SK-N-SH (cell line): ENCODE measurements around the gene GABRA5. TPM values are rescaled to one million over a fixed set of nuclear protein-coding genes. Genes with fewer than 3 reads are reported as not detected.

Experiments
- CTCF ChIA-PET: fragments of 300-600, 350-600 bp; formaldehyde crosslinking; extraction: SDS; loops from one replicate; lab custom pipeline; 2021; lab: Yijun Ruan, JAX
- POLR2A ChIA-PET: fragments of 350-600 bp; sonication (Branson Sonifier 250); formaldehyde crosslinking; extraction: SDS; loops from one replicate; lab custom pipeline; 2020; ENCODE audit warnings: antibody characterized with exemption, inconsistent platforms; lab: Yijun Ruan, JAX
- DNase-seq: peaks from one replicate; pipeline ENCODE4 v3.0.0; 2012
- H2AFZ ChIP-seq: fragments of 200-600 bp; sonication (generic); 2 replicates; pipeline ENCODE4 v1.8.1; 2016; ENCODE audit warnings: antibody characterized with exemption, mild to moderate bottlenecking, low read depth
- H3F3A ChIP-seq: fragments of 200-600 bp; sonication (generic); replicated peaks from 2 replicates; pipeline ENCODE3; 2016; ENCODE audit warnings: antibody characterized with exemption, mild to moderate bottlenecking; ENCODE audit not compliant: insufficient read depth
- H3K27ac ChIP-seq, 2 experiments: fragments of 200-500 bp in 1 of 2; fragments of 200-600 bp in 1 of 2; sonication (Bioruptor generic) in 1 of 2; sonication (generic), shearing (Covaris generic) in 1 of 2; 2 replicates each; pipeline versions ENCODE4 v1.5.1 to v1.6.1; 2014 to 2016; ENCODE audit warnings: low read depth in 2 of 2, inconsistent platforms in 1 of 2, low read length in 1 of 2, mild to moderate bottlenecking in 1 of 2, mixed read lengths in 1 of 2
- H3K27me3 ChIP-seq: fragments of 200-600 bp; sonication (generic), shearing (Covaris generic); 2 replicates; pipeline ENCODE4 v1.6.1; 2016; ENCODE audit warnings: mixed run types; ENCODE audit not compliant: insufficient read depth
- H3K36me3 ChIP-seq, 2 experiments: fragments of 200-500 bp in 1 of 2; fragments of 200-600 bp in 1 of 2; sonication (Bioruptor generic) in 1 of 2; sonication (generic) in 1 of 2; replicated peaks in 1 of 2; 2 replicates each; pipeline versions ENCODE3 to v1.5.1; 2014 to 2016; ENCODE audit warnings: low read length in 1 of 2, mild to moderate bottlenecking in 1 of 2; ENCODE audit not compliant: insufficient read depth in 2 of 2, control insufficient read depth in 1 of 2
- H3K4me1 ChIP-seq, 2 experiments: fragments of 200-500 bp in 1 of 2; fragments of 200-600 bp in 1 of 2; sonication (Bioruptor generic) in 1 of 2; sonication (generic), shearing (Covaris generic) in 1 of 2; 2 replicates each; pipeline versions ENCODE4 v1.5.1 to v1.6.1; 2014 to 2016; ENCODE audit warnings: low read depth in 1 of 2, low read length in 1 of 2, mixed run types in 1 of 2; ENCODE audit not compliant: insufficient read depth in 2 of 2, control insufficient read depth in 1 of 2
- H3K4me2 ChIP-seq: fragments of 200-600 bp; sonication (generic), shearing (Covaris generic); 2 replicates; pipeline ENCODE4 v1.6.1; 2017; ENCODE audit warnings: mixed run types
- H3K4me3 ChIP-seq, 2 experiments: fragments of 200-500 bp in 1 of 2; fragments of 200-600 bp in 1 of 2; sonication (Bioruptor generic) in 1 of 2; sonication (generic), shearing (Covaris generic) in 1 of 2; 2 replicates each; pipeline versions ENCODE4 v1.5.1 to v1.8.1; 2014 to 2016; ENCODE audit warnings: low read depth in 2 of 2, inconsistent platforms in 1 of 2, low read length in 1 of 2, mild to moderate bottlenecking in 1 of 2, mixed read lengths in 1 of 2, moderate library complexity in 1 of 2
- H3K79me2 ChIP-seq: fragments of 200-600 bp; sonication (generic); 2 replicates; pipeline ENCODE4 v1.8.1; 2017; ENCODE audit warnings: mild to moderate bottlenecking; ENCODE audit not compliant: insufficient read depth
- H3K9ac ChIP-seq: fragments of 200-600 bp; sonication (generic); 2 replicates; pipeline ENCODE4 v1.6.1; 2017; ENCODE audit warnings: mixed run types
- H3K9me2 ChIP-seq: fragments of 200-600 bp; sonication (generic); 2 replicates; pipeline ENCODE4 v1.6.1; 2017; ENCODE audit warnings: mixed run types
- H3K9me3 ChIP-seq: fragments of 200-600 bp; sonication (generic); 2 replicates; pipeline ENCODE4 v1.6.1; 2017; ENCODE audit warnings: mixed run types, mild to moderate bottlenecking, moderate library complexity
- H4K20me1 ChIP-seq: fragments of 200-600 bp; sonication (generic); 2 replicates; pipeline ENCODE4 v1.6.1; 2017; ENCODE audit warnings: mild to moderate bottlenecking, mixed run types; ENCODE audit not compliant: insufficient read depth
- FOSL2 ChIP-seq: IDR thresholded peaks from 2 replicates; pipeline ENCODE4 v1.4.0; 2012; ENCODE audit warnings: low read depth, mild to moderate bottlenecking, moderate library complexity, borderline replicate concordance
- FOXJ3 ChIP-seq: sonication (generic); formaldehyde crosslinking; IDR thresholded peaks from 2 replicates; pipeline ENCODE4 v1.5.1; 2020; ENCODE audit warnings: mild to moderate bottlenecking, missing genetic modification reagents
- FOXM1 ChIP-seq: IDR thresholded peaks from 2 replicates; pipeline ENCODE4 v1.4.0; 2012; ENCODE audit warnings: low read depth, mild to moderate bottlenecking
- GATA2 ChIP-seq: sonication (generic); formaldehyde crosslinking; IDR thresholded peaks from 2 replicates; pipeline ENCODE4 v1.5.0; 2020; ENCODE audit warnings: mild to moderate bottlenecking, missing genetic modification reagents
- MXI1 ChIP-seq: IDR thresholded peaks from 2 replicates; pipeline ENCODE4 v1.6.1; 2012; ENCODE audit warnings: mild to moderate bottlenecking, low read depth, low read length, improper control_type of control experiment
- RCOR1 ChIP-seq: fragments of 150-350 bp; IDR thresholded peaks from 2 replicates; pipeline ENCODE4 v1.6.1; 2017; ENCODE audit warnings: antibody characterized with exemption, low read length
- RFX5 ChIP-seq: IDR thresholded peaks from 2 replicates; pipeline ENCODE4 v1.6.1; 2012; ENCODE audit warnings: mild to moderate bottlenecking, improper control_type of control experiment, low read length
- SMC3 ChIP-seq: IDR thresholded peaks from 2 replicates; pipeline ENCODE4 v1.6.1; 2012; ENCODE audit warnings: low read depth, low read length, improper control_type of control experiment
- TAF1 ChIP-seq: IDR thresholded peaks from 2 replicates; pipeline ENCODE4 v1.6.1; 2012; ENCODE audit warnings: low read depth, mild to moderate bottlenecking, low read length, moderate library complexity, borderline replicate concordance
- TEAD4 ChIP-seq: IDR thresholded peaks from 2 replicates; pipeline ENCODE4 v1.4.0; 2012; ENCODE audit warnings: mild to moderate bottlenecking, borderline replicate concordance; ENCODE audit not compliant: insufficient read depth
- YY1 ChIP-seq: IDR thresholded peaks from 2 replicates; pipeline ENCODE4 v1.4.0; 2012; ENCODE audit warnings: low read depth, mild to moderate bottlenecking
- WGBS: methylation state at CpG from one replicate; pipeline ENCODE4 v1.1.6; 2017; ENCODE audit warnings: low lambda C conversion rate; 5-methylcytosine and 5-hydroxymethylcytosine counted together
- polyA plus RNA-seq, 3 experiments: library from polyadenylated mRNA; depleted of rRNA; stranded (reverse); fragments of >200 nt; gene quantifications; 2 replicates each; pipeline ENCODE4 v1.2.3, GENCODE V29; 2012
- TF ChIP-seq, protein P1 (sequence below): IDR thresholded peaks from 2 replicates; pipeline ENCODE4 v1.4.0; 2012; ENCODE audit warnings: low read depth, borderline replicate concordance
- TF ChIP-seq, protein P2 (sequence below): fragments of 150-350 bp; IDR thresholded peaks from 2 replicates; pipeline ENCODE4 v1.6.1; 2016; ENCODE audit warnings: mild to moderate bottlenecking, low read depth, low read length
- TF ChIP-seq, protein P3 (sequence below): IDR thresholded peaks from 2 replicates; pipeline ENCODE4 v1.4.0; 2012; ENCODE audit warnings: low read depth, borderline replicate concordance
- TF ChIP-seq, protein P4 (sequence below): fragments of 200-600 bp; sonication (generic); IDR thresholded peaks from 2 replicates; pipeline ENCODE4 v1.6.1; 2017; ENCODE audit warnings: antibody characterized with exemption, mild to moderate bottlenecking, moderate library complexity

GABRA5 gene
- polyA plus RNA-seq, 1 of the 3 experiments (the other 2 are of a cell fraction), result not detected

DNA sequence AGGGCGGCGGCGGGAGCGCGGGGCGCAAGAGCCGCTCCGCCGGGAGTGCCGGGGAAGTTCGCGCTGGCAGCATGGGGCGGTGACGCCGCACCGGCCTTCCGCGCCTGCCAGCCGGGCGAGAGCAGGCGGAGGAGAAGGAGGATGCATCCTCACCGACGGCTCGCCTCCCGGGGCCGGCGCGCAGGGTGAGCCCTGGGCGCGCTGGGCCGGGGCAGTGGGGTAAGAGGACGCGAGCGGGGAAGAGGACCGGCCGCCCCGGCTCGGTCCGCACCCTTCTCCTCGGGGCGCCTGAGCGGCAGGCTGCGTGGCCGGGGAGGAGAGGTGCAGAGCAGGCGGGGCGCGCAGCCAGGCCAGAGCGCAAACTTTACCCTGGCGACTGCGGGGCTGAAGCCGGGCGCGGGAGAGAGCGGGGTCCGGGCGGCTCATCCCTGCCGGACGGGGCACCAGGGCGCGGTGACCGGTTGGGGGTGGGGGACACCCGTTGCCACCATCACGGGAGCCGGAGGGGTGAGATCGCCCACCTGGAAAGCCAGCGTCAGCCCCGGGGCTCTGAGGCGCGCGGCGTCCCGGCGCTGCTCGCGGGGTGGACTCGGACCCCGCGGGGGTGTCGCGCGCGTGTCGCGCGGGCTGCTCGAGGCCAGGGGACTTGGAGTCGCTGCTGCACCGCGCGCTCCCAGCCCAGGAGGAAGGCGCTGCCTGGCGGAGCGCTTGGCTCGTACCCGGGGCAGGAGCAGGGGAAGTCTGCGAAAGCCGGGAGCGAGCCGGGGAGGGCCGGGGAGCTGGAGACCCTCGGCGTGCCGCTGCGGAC, 542 bp downstream of the GABRA5 start:
- Histone ChIP-seq H3K9ac (no peak overlapping the region), H3K79me2 (no peaks in the 10 kb centered on the region), H3K4me2 (no peak overlapping the region), H3K9me2 (no peaks in the 10 kb centered on the region), H3F3A (no peaks in the 10 kb centered on the region), H4K20me1 (no peaks in the 10 kb centered on the region), H2AFZ (no peak overlapping the region), H3K27me3 (no peaks in the 10 kb centered on the region), H3K27ac (no peak overlapping the region), H3K36me3 (no peaks in the 10 kb centered on the region), H3K4me3 (peak overlapping the region in 1 of 2 experiments; percentile 14; a peak in 1 of 4 replicates), H3K9me3 (no peaks in the 10 kb centered on the region), H3K4me1 (no peaks in the 10 kb centered on the region; a peak in 1 of 4 replicates)
- WGBS, result 14% methylated on average over 28 of the region's 104 CpGs
- CTCF ChIA-PET, result interaction anchor here (0.6 to 1.4 kb wide), 9 partner anchors 15 to 1359 kb away, joined by 3 to 4 read pairs (median 3); no protein-coding TSS in a partner anchor
- TF ChIP-seq YY1, result no peak
- no peak for TF ChIP-seq TEAD4
- TF ChIP-seq FOSL2, result no peak
- TF ChIP-seq, protein P1, sequence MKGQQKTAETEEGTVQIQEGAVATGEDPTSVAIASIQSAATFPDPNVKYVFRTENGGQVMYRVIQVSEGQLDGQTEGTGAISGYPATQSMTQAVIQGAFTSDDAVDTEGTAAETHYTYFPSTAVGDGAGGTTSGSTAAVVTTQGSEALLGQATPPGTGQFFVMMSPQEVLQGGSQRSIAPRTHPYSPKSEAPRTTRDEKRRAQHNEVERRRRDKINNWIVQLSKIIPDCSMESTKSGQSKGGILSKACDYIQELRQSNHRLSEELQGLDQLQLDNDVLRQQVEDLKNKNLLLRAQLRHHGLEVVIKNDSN, result no peak
- no peak for TF ChIP-seq MXI1
- no peak for TF ChIP-seq TAF1
- TF ChIP-seq RCOR1, result no peak
- no peak for TF ChIP-seq SMC3
- no peak for TF ChIP-seq RFX5
- TF ChIP-seq FOXM1, result no peak
- no peak for TF ChIP-seq GATA2 (CRISPR knock-in tag)
- no peak for TF ChIP-seq FOXJ3 (CRISPR knock-in tag)
- TF ChIP-seq, protein P2, sequence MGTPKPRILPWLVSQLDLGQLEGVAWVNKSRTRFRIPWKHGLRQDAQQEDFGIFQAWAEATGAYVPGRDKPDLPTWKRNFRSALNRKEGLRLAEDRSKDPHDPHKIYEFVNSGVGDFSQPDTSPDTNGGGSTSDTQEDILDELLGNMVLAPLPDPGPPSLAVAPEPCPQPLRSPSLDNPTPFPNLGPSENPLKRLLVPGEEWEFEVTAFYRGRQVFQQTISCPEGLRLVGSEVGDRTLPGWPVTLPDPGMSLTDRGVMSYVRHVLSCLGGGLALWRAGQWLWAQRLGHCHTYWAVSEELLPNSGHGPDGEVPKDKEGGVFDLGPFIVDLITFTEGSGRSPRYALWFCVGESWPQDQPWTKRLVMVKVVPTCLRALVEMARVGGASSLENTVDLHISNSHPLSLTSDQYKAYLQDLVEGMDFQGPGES, result no peak
- TF ChIP-seq, protein P3, sequence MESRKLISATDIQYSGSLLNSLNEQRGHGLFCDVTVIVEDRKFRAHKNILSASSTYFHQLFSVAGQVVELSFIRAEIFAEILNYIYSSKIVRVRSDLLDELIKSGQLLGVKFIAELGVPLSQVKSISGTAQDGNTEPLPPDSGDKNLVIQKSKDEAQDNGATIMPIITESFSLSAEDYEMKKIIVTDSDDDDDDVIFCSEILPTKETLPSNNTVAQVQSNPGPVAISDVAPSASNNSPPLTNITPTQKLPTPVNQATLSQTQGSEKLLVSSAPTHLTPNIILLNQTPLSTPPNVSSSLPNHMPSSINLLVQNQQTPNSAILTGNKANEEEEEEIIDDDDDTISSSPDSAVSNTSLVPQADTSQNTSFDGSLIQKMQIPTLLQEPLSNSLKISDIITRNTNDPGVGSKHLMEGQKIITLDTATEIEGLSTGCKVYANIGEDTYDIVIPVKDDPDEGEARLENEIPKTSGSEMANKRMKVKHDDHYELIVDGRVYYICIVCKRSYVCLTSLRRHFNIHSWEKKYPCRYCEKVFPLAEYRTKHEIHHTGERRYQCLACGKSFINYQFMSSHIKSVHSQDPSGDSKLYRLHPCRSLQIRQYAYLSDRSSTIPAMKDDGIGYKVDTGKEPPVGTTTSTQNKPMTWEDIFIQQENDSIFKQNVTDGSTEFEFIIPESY, result no peak
- TF ChIP-seq, protein P4, sequence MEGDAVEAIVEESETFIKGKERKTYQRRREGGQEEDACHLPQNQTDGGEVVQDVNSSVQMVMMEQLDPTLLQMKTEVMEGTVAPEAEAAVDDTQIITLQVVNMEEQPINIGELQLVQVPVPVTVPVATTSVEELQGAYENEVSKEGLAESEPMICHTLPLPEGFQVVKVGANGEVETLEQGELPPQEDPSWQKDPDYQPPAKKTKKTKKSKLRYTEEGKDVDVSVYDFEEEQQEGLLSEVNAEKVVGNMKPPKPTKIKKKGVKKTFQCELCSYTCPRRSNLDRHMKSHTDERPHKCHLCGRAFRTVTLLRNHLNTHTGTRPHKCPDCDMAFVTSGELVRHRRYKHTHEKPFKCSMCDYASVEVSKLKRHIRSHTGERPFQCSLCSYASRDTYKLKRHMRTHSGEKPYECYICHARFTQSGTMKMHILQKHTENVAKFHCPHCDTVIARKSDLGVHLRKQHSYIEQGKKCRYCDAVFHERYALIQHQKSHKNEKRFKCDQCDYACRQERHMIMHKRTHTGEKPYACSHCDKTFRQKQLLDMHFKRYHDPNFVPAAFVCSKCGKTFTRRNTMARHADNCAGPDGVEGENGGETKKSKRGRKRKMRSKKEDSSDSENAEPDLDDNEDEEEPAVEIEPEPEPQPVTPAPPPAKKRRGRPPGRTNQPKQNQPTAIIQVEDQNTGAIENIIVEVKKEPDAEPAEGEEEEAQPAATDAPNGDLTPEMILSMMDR, result no peak
- peak; percentile 71 for DNase-seq
- POLR2A ChIA-PET, result no interaction called here
